ENCODE measurements around the gene KLHDC10. TPM values are rescaled to one million over a fixed set of nuclear protein-coding genes. Genes with fewer than 3 reads are reported as not detected.

The KLHDC10 gene
- total RNA-seq, 4 donors from 2014 or later, result 19.1 to 23.6 (median 19.9) TPM

DNA sequence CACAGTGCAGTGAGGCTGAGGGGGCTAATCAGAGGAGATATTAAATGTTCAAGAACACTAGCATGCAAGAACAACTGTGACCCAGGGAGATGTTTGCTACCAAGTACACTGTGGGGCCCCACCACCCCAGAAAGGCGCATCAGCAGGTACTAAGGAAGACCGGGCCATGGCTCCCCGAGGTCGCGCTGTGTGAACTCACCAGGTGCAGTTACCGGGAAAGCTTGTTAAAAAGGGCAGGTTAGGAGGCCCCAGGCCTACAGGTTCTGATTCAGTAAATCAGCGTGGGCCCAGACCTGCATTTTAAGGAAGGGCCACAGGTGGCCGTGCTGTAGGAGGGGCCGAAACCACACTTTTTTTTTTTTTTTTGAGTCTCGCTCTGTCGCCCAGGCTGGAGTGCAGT, 80.3 kb downstream of the KLHDC10 start:
- TF ChIP-seq EP300 (IDR thresholded peaks at IDR 0.05), result no peak
- Histone ChIP-seq H3K27me3 (peaks cover 0 to 21% (median 0%) of the 10 kb centered on the region in 4 donors), H3K36me3 (peaks cover 0 to 3% (median 0%) of the 10 kb centered on the region in 4 donors), H3K9me3 (peaks cover 0 to 1% (median 0%) of the 10 kb centered on the region in 4 donors), H3K4me3 (no peak overlapping the region), H3K27ac (replicated peaks in 1 of 4) (no peak overlapping the region), H3K4me1 (peaks cover 0 to 4% (median 4%) of the 10 kb centered on the region in 4 donors)
- 96% methylated on average over 11 of the region's 11 CpGs for WGBS
- DNase-seq (ENCODE audit: extremely low spot score), result no peak
- intact Hi-C loops (cut with DNase I), result no loop called here

DNA sequence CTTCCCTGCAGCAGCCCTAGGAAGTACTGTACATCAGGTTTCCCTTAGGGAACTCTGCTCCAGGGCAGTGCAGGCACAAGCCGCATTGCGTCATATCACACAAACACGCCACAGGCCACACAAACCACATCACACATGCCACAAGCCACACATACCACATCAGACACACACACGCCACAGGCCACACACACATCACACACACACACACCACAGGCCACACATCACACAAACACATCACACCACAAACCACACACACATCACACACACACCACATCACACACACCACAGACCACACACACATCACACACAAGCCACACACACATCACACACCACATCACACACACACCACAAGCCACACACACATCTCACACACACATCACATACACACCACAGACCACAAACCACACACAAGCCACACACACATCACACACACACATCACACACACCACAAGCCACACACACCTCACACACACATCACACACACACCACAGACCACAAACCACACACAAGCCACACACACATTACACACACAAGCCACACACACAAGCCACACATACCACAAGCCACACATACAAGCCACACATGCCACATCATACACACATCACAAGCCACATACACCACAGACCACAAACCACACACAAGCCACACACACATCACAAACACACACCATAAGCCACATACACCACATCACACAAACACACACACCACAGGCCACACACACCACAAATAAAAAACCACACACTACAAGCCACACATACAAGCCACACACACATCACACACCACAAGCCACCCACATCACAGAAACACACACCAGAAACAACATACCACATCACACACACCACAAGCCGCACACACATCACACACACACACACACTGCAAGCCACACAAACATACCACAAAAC, 81.5 kb downstream of the KLHDC10 start:
- Histone ChIP-seq H3K4me1 (peaks cover 0 to 4% (median 4%) of the 10 kb centered on the region in 4 donors), H3K27ac (replicated peaks in 1 of 4) (no peak overlapping the region), H3K36me3 (peaks cover 0 to under 1% (median 0%) of the 10 kb centered on the region in 4 donors), H3K9me3 (peaks cover 0 to 14% (median 6%) of the 10 kb centered on the region in 4 donors), H3K4me3 (no peak overlapping the region), H3K27me3 (peaks cover 0 to 21% (median 0%) of the 10 kb centered on the region in 4 donors)
- intact Hi-C loops (cut with DNase I), result no loop called here
- 70% methylated on average over 5 of the region's 5 CpGs for WGBS
- no peak for DNase-seq (ENCODE audit: extremely low spot score)
- TF ChIP-seq POLR2A (IDR thresholded peaks at IDR 0.05; ENCODE audit: low read depth) (no peak), POLR2AphosphoS5 (IDR thresholded peaks at IDR 0.05) (no peak), EP300 (IDR thresholded peaks at IDR 0.05) (no peak)
- TF ChIP-seq, protein P1, sequence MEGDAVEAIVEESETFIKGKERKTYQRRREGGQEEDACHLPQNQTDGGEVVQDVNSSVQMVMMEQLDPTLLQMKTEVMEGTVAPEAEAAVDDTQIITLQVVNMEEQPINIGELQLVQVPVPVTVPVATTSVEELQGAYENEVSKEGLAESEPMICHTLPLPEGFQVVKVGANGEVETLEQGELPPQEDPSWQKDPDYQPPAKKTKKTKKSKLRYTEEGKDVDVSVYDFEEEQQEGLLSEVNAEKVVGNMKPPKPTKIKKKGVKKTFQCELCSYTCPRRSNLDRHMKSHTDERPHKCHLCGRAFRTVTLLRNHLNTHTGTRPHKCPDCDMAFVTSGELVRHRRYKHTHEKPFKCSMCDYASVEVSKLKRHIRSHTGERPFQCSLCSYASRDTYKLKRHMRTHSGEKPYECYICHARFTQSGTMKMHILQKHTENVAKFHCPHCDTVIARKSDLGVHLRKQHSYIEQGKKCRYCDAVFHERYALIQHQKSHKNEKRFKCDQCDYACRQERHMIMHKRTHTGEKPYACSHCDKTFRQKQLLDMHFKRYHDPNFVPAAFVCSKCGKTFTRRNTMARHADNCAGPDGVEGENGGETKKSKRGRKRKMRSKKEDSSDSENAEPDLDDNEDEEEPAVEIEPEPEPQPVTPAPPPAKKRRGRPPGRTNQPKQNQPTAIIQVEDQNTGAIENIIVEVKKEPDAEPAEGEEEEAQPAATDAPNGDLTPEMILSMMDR (IDR thresholded peaks at IDR 0.05), result no peak

DNA sequence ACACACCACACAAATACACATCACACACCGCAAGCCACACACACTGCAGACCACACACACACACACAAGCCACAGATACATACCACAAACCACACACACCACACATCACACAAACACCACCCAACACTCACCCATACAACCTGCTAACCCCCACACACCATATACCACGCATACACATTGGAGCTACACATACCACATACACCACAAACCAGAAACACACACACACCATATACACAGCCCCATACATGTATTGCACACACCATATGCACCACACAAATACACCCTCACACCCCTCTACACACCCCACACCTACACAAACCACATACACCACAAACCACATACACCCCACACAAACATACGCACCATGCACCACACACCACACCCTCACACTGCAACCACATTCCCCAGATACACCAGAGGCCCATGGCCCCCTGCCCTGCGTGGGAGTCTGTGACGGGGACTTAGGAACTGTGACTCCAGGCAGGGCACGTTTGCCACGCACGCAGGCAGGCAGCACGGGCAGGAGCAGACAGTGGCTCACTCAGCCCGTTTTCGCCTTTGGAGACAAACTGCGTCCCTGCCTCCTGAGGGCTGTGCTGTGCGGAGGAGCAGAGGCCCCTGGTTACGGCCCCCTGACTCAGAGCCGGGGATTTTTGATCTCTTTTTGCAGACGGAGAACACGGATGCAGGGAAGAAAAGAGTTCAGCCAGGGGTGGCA, 82.3 kb downstream of the KLHDC10 start:
- intact Hi-C loops (cut with DNase I), result no loop called here
- Histone ChIP-seq H3K4me3 (no peak overlapping the region), H3K4me1 (peaks cover 0 to 4% (median 4%) of the 10 kb centered on the region in 4 donors), H3K27me3 (peaks cover 0 to 21% (median 0%) of the 10 kb centered on the region in 4 donors), H3K27ac (replicated peaks in 1 of 4) (no peak overlapping the region), H3K9me3 (peaks cover 0 to 14% (median 6%) of the 10 kb centered on the region in 4 donors), H3K36me3 (peaks cover 0 to 2% (median 0%) of the 10 kb centered on the region in 4 donors)
- TF ChIP-seq POLR2AphosphoS5 (IDR thresholded peaks at IDR 0.05), result no peak
- TF ChIP-seq EP300 (IDR thresholded peaks at IDR 0.05), result no peak
- no peak for TF ChIP-seq POLR2A (IDR thresholded peaks at IDR 0.05; ENCODE audit: low read depth)
- TF ChIP-seq, protein P1 (IDR thresholded peaks at IDR 0.05), result no peak
- no peak for DNase-seq (ENCODE audit: extremely low spot score)
- WGBS, result 70% methylated on average over 12 of the region's 17 CpGs

GRCh38 chr7:130153211-130153908, 83.0 kb downstream of the KLHDC10 start:
- 58% methylated on average over 20 of the region's 29 CpGs for WGBS
- Histone ChIP-seq H3K36me3 (peaks cover 0 to 4% (median 0%) of the 10 kb centered on the region in 4 donors), H3K4me3 (no peak overlapping the region), H3K9me3 (peaks cover 0 to 14% (median 6%) of the 10 kb centered on the region in 4 donors), H3K27me3 (peaks cover 0 to 21% (median 0%) of the 10 kb centered on the region in 4 donors), H3K4me1 (peaks cover 0 to 4% (median 4%) of the 10 kb centered on the region in 4 donors), H3K27ac (replicated peaks in 1 of 4) (no peak overlapping the region)
- intact Hi-C loops (cut with DNase I), result no loop called here
- no peak for TF ChIP-seq EP300 (IDR thresholded peaks at IDR 0.05)
- TF ChIP-seq, protein P1 (IDR thresholded peaks at IDR 0.05), result no peak
- TF ChIP-seq POLR2A (IDR thresholded peaks at IDR 0.05; ENCODE audit: low read depth), result no peak
- TF ChIP-seq POLR2AphosphoS5 (IDR thresholded peaks at IDR 0.05), result no peak
- DNase-seq (ENCODE audit: extremely low spot score), result no peak
